ENCODE measurements around the gene GPC1.

The GPC1 gene

GRCh38 chr2:240465765-240466578 is 30.5 kb downstream of the GPC1 start:
- Histone ChIP-seq H3K27ac (peak overlapping the region; percentile 79), H3K27me3 (no peaks in the 10 kb centered on the region), H3K9ac (peak overlapping the region; percentile 73), H4K20me1 (peaks cover 69% of the 10 kb centered on the region), H3K4me1 (peaks cover 71% of the 10 kb centered on the region), H3K4me2 (peak overlapping the region; percentile 87), H3K9me3 (no peaks in the 10 kb centered on the region), H3K36me3 (peaks cover 27% of the 10 kb centered on the region; the same call in 1 of the 2 replicates), H3K4me3 (peak overlapping the region; percentile 33; the same call in 1 of the 2 replicates)
- no peak for TF ChIP-seq Cebpa-rat (IDR thresholded peaks at IDR 0.05)

- H3K36me3 ChIP-seq, result peaks cover 30% of the 10 kb centered on the region
- peak overlapping the region; percentile 87 for H3K4me2 ChIP-seq
- 0 out of 2 replicates have a peak, but pooled peaks cover 2% of the 10 kb centered on the region for H3K9me3 ChIP-seq
- H3K4me3 ChIP-seq, result peak overlapping the region; percentile 33; the same call in 1 of the 2 replicates
- H3K27ac ChIP-seq, result peak overlapping the region; percentile 79
- no peaks in the 10 kb centered on the region for H3K27me3 ChIP-seq
- H3K4me1 ChIP-seq, result peaks cover 74% of the 10 kb centered on the region
- peaks cover 62% of the 10 kb centered on the region for H4K20me1 ChIP-seq
- peak overlapping the region; percentile 73 for H3K9ac ChIP-seq
- TF ChIP-seq Cebpa-rat (IDR thresholded peaks at IDR 0.05), result no peak
Observed at GRCh38 chr2:240466579-240467148, 31.2 kb downstream of the GPC1 start.

DNA sequence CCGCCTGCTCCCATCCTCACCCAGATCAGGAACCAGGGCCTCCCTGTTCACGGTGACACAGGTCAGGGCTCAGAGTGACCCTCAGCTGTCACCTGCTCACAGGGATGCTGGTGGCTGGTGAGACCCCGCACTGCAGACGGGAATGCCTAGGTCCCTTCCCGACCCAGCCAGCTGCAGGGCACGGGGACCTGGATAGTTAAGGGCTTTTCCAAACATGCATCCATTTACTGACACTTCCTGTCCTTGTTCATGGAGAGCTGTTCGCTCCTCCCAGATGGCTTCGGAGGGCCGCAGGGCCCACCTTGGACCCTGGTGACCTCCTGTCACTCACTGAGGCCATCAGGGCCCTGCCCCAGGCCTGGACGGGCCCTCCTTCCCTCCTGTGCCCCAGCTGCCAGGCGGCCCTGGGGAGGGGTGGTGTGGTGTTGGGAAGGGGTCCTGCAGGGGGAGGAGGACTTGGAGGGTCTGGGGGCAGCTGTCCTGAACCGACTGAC is 31.7 kb downstream of the GPC1 start:
- peak overlapping the region; percentile 79 for H3K27ac ChIP-seq
- H3K9ac ChIP-seq, result peak overlapping the region; percentile 73
- peaks cover 8% of the 10 kb centered on the region; the same call in 1 of the 2 replicates for H3K9me3 ChIP-seq
- peaks cover 35% of the 10 kb centered on the region for H3K36me3 ChIP-seq
- H3K4me2 ChIP-seq, result peak overlapping the region; percentile 87
- H3K27me3 ChIP-seq, result no peaks in the 10 kb centered on the region
- no peak for TF ChIP-seq Cebpa-rat (IDR thresholded peaks at IDR 0.05)
- peaks cover 74% of the 10 kb centered on the region for H3K4me1 ChIP-seq
- H4K20me1 ChIP-seq, result peaks cover 57% of the 10 kb centered on the region
- 0 out of 2 replicates have a peak overlapping the region, but pooled peaks have one; percentile 33 for H3K4me3 ChIP-seq

- Histone ChIP-seq H3K27me3 (no peaks in the 10 kb centered on the region), H3K9me3 (peaks cover 14% of the 10 kb centered on the region), H4K20me1 (peaks cover 57% of the 10 kb centered on the region), H3K4me1 (peaks cover 72% of the 10 kb centered on the region), H3K9ac (peak overlapping the region; percentile 73; the same call in 1 of the 2 replicates), H3K4me3 (no peak overlapping the region), H3K4me2 (peak overlapping the region; percentile 87), H3K27ac (peak overlapping the region; percentile 30; the same call in 1 of the 2 replicates), H3K36me3 (peaks cover 41% of the 10 kb centered on the region)
- no peak for TF ChIP-seq Cebpa-rat (IDR thresholded peaks at IDR 0.05)
Observed at GRCh38 chr2:240467659-240468302, 32.3 kb downstream of the GPC1 start.

DNA sequence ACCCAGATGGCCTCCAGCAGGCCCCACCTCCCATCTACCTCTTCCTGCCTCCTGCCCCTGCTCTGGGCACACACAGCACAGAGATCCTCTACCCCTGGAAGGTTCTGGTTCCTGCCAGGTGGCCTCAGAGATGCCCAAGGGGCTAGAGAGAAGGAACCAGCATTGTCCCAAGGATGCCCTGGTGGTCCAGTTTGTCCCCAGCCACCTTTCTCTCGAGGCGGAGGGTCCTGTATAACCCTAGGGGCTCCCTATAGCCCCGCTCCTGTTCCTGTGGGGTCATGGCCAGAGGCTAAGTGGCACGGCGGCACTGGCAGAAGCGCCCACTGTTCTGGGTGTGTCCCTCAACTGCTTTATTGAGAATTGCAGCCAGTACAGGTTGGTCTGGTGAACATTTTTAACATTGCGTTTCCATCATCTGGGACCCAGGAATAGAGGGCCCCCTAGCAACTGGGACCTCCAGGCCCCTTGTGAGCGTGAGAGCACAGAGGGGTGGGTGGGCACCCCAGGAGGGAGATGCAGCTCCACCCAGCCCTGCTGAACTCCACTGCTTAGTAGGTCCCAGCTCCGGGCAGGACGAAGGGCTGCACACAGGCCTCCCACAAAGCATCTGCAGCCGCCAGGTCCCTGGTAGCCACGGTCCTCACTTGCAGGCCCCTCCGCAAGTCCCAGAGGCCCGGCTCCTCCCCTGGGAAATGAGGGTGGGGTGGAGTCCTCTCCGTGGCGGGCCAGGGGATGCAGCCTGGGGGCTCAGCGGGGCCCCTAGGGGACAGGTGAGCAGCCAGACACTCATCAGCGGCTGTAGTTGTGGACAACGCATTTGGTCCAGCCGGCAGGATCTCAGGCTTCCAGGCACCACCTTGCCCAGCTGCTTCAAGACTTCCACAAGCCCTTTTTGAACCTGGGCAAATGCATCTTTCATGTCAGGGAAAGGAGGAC is 33.1 kb downstream of the GPC1 start:
- Histone ChIP-seq H3K4me3 (no peak overlapping the region), H3K9ac (no peak overlapping the region; the same call in 1 of the 2 replicates), H3K4me2 (peak overlapping the region; percentile 87), H3K9me3 (peaks cover 21% of the 10 kb centered on the region), H3K4me1 (peaks cover 72% of the 10 kb centered on the region), H3K27ac (peak overlapping the region; percentile 30; the same call in 1 of the 2 replicates), H3K27me3 (no peaks in the 10 kb centered on the region), H4K20me1 (peaks cover 57% of the 10 kb centered on the region), H3K36me3 (peaks cover 41% of the 10 kb centered on the region)
- no peak for TF ChIP-seq Cebpa-rat (IDR thresholded peaks at IDR 0.05)

- H3K4me1 ChIP-seq, result peaks cover 72% of the 10 kb centered on the region
- H3K27ac ChIP-seq, result no peak overlapping the region; the same call in 1 of the 2 replicates
- H3K36me3 ChIP-seq, result peaks cover 36% of the 10 kb centered on the region
- no peak for TF ChIP-seq Cebpa-rat (IDR thresholded peaks at IDR 0.05)
- H3K9ac ChIP-seq, result no peak overlapping the region
- no peak overlapping the region for H3K4me3 ChIP-seq
- H3K9me3 ChIP-seq, result peaks cover 28% of the 10 kb centered on the region
- H3K27me3 ChIP-seq, result no peaks in the 10 kb centered on the region
- peak overlapping the region; percentile 87 for H3K4me2 ChIP-seq
- peaks cover 57% of the 10 kb centered on the region for H4K20me1 ChIP-seq
Observed at GRCh38 chr2:240469239-240469636, 33.8 kb downstream of the GPC1 start.

DNA sequence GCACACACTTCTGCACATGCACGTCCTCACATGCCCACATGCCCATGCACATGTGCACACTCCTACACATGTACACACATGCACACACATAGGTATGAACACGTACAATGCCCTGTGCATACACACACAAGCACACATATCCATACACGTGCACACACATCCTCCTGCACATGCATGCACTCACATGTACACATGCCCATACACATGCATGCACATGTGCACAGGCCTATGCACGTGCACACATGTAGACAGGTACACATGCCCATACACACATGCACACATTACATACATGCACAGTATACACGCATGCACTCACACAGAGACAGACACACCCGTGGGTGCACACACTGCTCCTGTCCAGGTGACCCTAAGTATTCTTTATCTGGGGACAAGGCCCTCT is 34.3 kb downstream of the GPC1 start:
- peaks cover 33% of the 10 kb centered on the region for H3K9me3 ChIP-seq
- no peaks in the 10 kb centered on the region for H3K27me3 ChIP-seq
- no peak overlapping the region for H3K27ac ChIP-seq
- peaks cover 36% of the 10 kb centered on the region for H3K36me3 ChIP-seq
- peaks cover 57% of the 10 kb centered on the region for H4K20me1 ChIP-seq
- no peak overlapping the region for H3K4me3 ChIP-seq
- H3K4me1 ChIP-seq, result peaks cover 72% of the 10 kb centered on the region
- no peak overlapping the region for H3K9ac ChIP-seq
- no peak overlapping the region for H3K4me2 ChIP-seq
- no peak for TF ChIP-seq Cebpa-rat (IDR thresholded peaks at IDR 0.05)

DNA sequence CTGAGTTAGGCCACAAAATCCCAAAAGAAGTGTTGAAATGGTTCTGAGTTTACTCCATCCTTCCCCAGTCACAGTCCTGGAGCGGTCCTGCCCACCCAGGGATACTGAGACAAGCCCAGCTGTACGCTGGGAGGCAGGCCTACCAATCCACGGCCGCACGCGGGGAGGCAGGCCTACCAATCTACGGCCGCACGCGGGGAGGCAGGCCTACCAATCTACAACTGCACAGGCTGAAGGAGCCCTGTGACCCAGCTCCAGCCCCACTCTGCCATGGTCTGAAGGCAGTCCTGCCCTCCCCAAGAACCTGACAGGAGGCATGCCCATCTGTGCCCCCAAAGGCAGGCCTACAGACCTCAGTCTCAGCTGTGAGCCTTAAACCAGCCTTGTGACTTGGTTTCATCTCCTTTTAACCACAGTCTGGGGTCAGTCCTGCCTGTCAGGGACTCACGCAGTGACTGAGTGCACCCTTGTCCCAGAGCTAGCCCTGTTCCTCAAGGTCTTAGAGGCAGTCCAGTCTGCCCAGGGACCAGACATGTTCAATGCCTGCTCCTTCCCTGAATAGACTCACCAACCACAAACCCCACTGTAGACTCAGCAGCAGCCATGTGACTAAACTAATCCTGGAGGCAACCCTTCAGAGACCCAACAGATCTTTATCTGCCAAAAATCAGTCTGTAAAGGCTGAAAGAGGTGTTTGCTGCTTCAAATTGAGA is 36.8 kb downstream of the GPC1 start:
- peaks cover 49% of the 10 kb centered on the region for H3K4me1 ChIP-seq
- peaks cover 37% of the 10 kb centered on the region for H4K20me1 ChIP-seq
- H3K9me3 ChIP-seq, result peaks cover 52% of the 10 kb centered on the region
- H3K4me2 ChIP-seq, result peak overlapping the region; percentile 43
- H3K27ac ChIP-seq, result no peak overlapping the region
- peaks cover 41% of the 10 kb centered on the region for H3K36me3 ChIP-seq
- no peaks in the 10 kb centered on the region for H3K27me3 ChIP-seq
- TF ChIP-seq Cebpa-rat (IDR thresholded peaks at IDR 0.05), result no peak
- H3K4me3 ChIP-seq, result no peak overlapping the region
- H3K9ac ChIP-seq, result no peak overlapping the region

All from BLaER1 (cell line).